ENCODE data around the gene TUB.

DNA sequence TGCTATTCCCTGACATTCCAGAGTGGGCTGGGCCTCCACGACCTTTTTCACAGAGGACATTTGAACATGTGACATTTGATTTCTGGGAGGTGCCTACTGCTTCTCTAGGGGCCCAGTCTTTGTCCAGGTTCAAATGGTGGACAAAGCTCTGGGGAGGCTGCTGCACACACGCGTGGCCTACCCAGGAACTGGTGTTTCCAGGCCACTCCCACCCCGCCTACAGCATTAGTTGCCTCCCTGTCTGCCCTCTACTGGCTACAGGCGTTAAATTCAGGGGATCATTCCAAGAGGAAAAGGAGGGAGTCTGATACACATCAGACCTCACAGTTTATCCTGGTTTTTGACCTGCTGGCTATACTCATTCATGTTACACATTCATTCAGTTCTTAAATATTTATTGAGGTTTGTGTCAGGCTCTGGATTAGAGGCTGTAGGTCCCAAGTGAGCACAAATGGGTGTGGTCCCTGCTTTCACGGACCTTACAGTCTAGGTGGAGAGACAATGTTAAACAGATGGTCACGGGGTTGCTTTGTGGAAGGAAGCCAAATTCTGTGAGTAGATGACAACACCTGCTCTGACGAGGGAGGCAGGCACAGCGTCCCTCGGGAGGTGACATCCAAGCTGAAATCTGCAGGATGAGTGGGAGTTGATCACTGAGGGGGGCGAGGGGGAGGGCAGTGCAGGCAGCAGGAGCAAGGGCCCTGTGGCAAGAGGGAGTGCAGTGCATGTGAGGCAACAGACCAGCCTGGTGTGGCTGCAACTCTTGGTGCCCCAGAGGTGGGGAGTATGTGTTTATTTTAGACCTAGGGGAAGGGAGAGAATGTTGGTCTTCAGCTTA lies 11.8 kb downstream of the TUB start:
- TF ChIP-seq, protein P1, sequence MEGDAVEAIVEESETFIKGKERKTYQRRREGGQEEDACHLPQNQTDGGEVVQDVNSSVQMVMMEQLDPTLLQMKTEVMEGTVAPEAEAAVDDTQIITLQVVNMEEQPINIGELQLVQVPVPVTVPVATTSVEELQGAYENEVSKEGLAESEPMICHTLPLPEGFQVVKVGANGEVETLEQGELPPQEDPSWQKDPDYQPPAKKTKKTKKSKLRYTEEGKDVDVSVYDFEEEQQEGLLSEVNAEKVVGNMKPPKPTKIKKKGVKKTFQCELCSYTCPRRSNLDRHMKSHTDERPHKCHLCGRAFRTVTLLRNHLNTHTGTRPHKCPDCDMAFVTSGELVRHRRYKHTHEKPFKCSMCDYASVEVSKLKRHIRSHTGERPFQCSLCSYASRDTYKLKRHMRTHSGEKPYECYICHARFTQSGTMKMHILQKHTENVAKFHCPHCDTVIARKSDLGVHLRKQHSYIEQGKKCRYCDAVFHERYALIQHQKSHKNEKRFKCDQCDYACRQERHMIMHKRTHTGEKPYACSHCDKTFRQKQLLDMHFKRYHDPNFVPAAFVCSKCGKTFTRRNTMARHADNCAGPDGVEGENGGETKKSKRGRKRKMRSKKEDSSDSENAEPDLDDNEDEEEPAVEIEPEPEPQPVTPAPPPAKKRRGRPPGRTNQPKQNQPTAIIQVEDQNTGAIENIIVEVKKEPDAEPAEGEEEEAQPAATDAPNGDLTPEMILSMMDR (IDR thresholded peaks at IDR 0.05), result peak; percentile 23 to 67 (median 52)
- TF ChIP-seq POLR2A (IDR thresholded peaks at IDR 0.05), result no peak
